Coronary artery (tissue), 2 donors: Measurements from ENCODE around the gene LPA.
"Not testable (repeated sequence)": the region's sequence is repeated elsewhere in the genome, so short reads cannot be mapped to it uniquely, and the experiment has no call there.

ENCODE experiments used
- DNase-seq: peaks from one replicate; pipeline ENCODE4 v3.0.0-alpha.2; 2017; ENCODE audit warnings: low spot score
- H3K27ac ChIP-seq, 2 donors: fragments of 200-600 bp; sonication (generic); one replicate each; pipeline ENCODE4 v1.5.1; 2016 to 2019
- H3K4me3 ChIP-seq: fragments of 200-600 bp; sonication (generic); 2 replicates; pipeline ENCODE4 v1.5.1; 2016; ENCODE audit warnings: mild to moderate bottlenecking, moderate library complexity
- CTCF ChIP-seq: fragments of 200-600 bp; sonication (generic); IDR thresholded peaks from one replicate; pipeline ENCODE4 v1.5.1; 2019; ENCODE audit warnings: antibody characterized with exemption

The LPA gene

GRCh38 chr6:160595838-160596832 is 67.9 kb downstream of the LPA start:
- no peak for TF ChIP-seq CTCF
- Histone ChIP-seq H3K27ac (no peak overlapping the region), H3K4me3 (peak overlapping the region; percentile 5)
- no peak for DNase-seq

GRCh38 chr6:160595297-160595696 is 68.8 kb downstream of the LPA start:
- DNase-seq, H3K27ac ChIP-seq, H3K4me3 ChIP-seq: not testable (repeated sequence)

- no peak overlapping the region for H3K4me3 ChIP-seq
- DNase-seq: no peak
- no peak overlapping the region for H3K27ac ChIP-seq
- no peak for TF ChIP-seq CTCF
Measured at GRCh38 chr6:160586374-160586773, 77.7 kb downstream of the LPA start.

- no peak overlapping the region for H3K27ac ChIP-seq
- no peak for DNase-seq
- H3K4me3 ChIP-seq: no peak overlapping the region
- no peak for TF ChIP-seq CTCF
Measured at GRCh38 chr6:160583794-160584193, 80.3 kb downstream of the LPA start.

GRCh38 chr6:160581406-160581805 is 82.7 kb downstream of the LPA start:
- no peak for DNase-seq
- H3K4me3 ChIP-seq: no peak overlapping the region
- H3K27ac ChIP-seq: no peak overlapping the region
- no peak for TF ChIP-seq CTCF

- not testable (repeated sequence) for H3K4me3 ChIP-seq, DNase-seq, H3K27ac ChIP-seq
Measured at GRCh38 chr6:160578515-160578914, 85.6 kb downstream of the LPA start.

- Histone ChIP-seq H3K4me3 (no peak overlapping the region), H3K27ac (no peak overlapping the region)
- no peak for TF ChIP-seq CTCF
- DNase-seq: no peak
Measured at GRCh38 chr6:160573943-160574342, 90.1 kb downstream of the LPA start.

GRCh38 chr6:160571201-160571600 is 92.9 kb downstream of the LPA start:
- DNase-seq, H3K4me3 ChIP-seq, H3K27ac ChIP-seq: not testable (repeated sequence)
